Measurements from ENCODE around the gene ALG9.

Gene ALG9

GRCh38 chr11:111870886-111871692, at the start of gene ALG9:
Gene ALG9 (minus strand): TSS chr11:111871581. CDS start chr11:111871482, 99 bp downstream.
- 0 out of 2 replicates have a peak, but pooled peaks have one; percentile 4 for TF ChIP-seq CTCF (IDR thresholded peaks at IDR 0.05; ENCODE audit: low read depth, low read length)
- no peak for TF ChIP-seq EZH2phosphoT487 (IDR thresholded peaks at IDR 0.05; ENCODE audit: low read depth)
- peak within 1 kb of the TSS; percentile 81 for H3K9ac ChIP-seq (ENCODE audit: low read length)
- H3K4me1 ChIP-seq (ENCODE audit: low read length) = peaks cover 15% of the 10 kb centered on the region
- H3K27ac ChIP-seq (ENCODE audit: low read length) = peak within 1 kb of the TSS; percentile 67
- no peaks in the 10 kb centered on the region for H4K20me1 ChIP-seq (ENCODE audit: insufficient read depth, low read length)
- no peaks in the 10 kb centered on the region for H3K27me3 ChIP-seq (ENCODE audit: low read depth, low read length)
- H3K9me3 ChIP-seq (ENCODE audit: insufficient read depth, low read length) = no peaks in the 10 kb centered on the region
- H2AFZ ChIP-seq (ENCODE audit: low read depth, low read length) = peak within 1 kb of the TSS; percentile 98
- H3K4me3 ChIP-seq (ENCODE audit: low read length) = peak within 1 kb of the TSS; percentile 86
- H3K4me2 ChIP-seq (ENCODE audit: low read length) = peak within 1 kb of the TSS; percentile 92
- H3K79me2 ChIP-seq (ENCODE audit: low read length) = peaks cover 7% of the 10 kb centered on the region
- H3K36me3 ChIP-seq (replicated peaks; ENCODE audit: low read depth, low read length) = peaks cover 29% of the 10 kb centered on the region

- no peak overlapping the region for H3K9ac ChIP-seq (ENCODE audit: low read length)
- no peak overlapping the region for H2AFZ ChIP-seq (ENCODE audit: low read depth, low read length)
- H3K9me3 ChIP-seq (ENCODE audit: insufficient read depth, low read length) = no peaks in the 10 kb centered on the region
- H3K4me3 ChIP-seq (ENCODE audit: low read length) = no peak overlapping the region
- no peaks in the 10 kb centered on the region for H3K4me1 ChIP-seq (ENCODE audit: low read length)
- H3K27me3 ChIP-seq (ENCODE audit: low read depth, low read length) = peaks cover 8% of the 10 kb centered on the region; the same call in 1 of the 2 replicates
- H3K27ac ChIP-seq (ENCODE audit: low read length) = no peak overlapping the region
- no peak overlapping the region for H3K4me2 ChIP-seq (ENCODE audit: low read length)
- no peaks in the 10 kb centered on the region for H3K36me3 ChIP-seq (replicated peaks; ENCODE audit: low read depth, low read length)
- TF ChIP-seq EZH2phosphoT487 (IDR thresholded peaks at IDR 0.05; ENCODE audit: low read depth) (no peak), CTCF (IDR thresholded peaks at IDR 0.05; ENCODE audit: low read depth, low read length) (no peak)
- no peaks in the 10 kb centered on the region for H3K79me2 ChIP-seq (ENCODE audit: low read length)
- no peaks in the 10 kb centered on the region for H4K20me1 ChIP-seq (ENCODE audit: insufficient read depth, low read length)
Measured at GRCh38 chr11:111920908-111921307, 49.5 kb upstream of the ALG9 start.

GRCh38 chr11:111918390-111919256, 47.2 kb upstream of the ALG9 start, which contains the start of gene C11orf52:
Gene C11orf52 (plus strand): TSS chr11:111918913. CDS start chr11:111918973, 60 bp downstream.
- H3K27me3 ChIP-seq (ENCODE audit: low read depth, low read length) = peaks cover 12% of the 10 kb centered on the region; the same call in 1 of the 2 replicates
- no peak within 1 kb of the TSS for H3K27ac ChIP-seq (ENCODE audit: low read length)
- no peak within 1 kb of the TSS for H3K4me3 ChIP-seq (ENCODE audit: low read length)
- TF ChIP-seq CTCF (IDR thresholded peaks at IDR 0.05; ENCODE audit: low read depth, low read length) = no peak
- H3K79me2 ChIP-seq (ENCODE audit: low read length) = no peaks in the 10 kb centered on the region
- no peaks in the 10 kb centered on the region for H3K4me1 ChIP-seq (ENCODE audit: low read length)
- H3K36me3 ChIP-seq (replicated peaks; ENCODE audit: low read depth, low read length) = no peaks in the 10 kb centered on the region
- no peak within 1 kb of the TSS for H3K9ac ChIP-seq (ENCODE audit: low read length)
- no peak within 1 kb of the TSS for H2AFZ ChIP-seq (ENCODE audit: low read depth, low read length)
- H3K4me2 ChIP-seq (ENCODE audit: low read length) = no peak within 1 kb of the TSS
- H4K20me1 ChIP-seq (ENCODE audit: insufficient read depth, low read length) = no peaks in the 10 kb centered on the region
- H3K9me3 ChIP-seq (ENCODE audit: insufficient read depth, low read length) = no peaks in the 10 kb centered on the region

GRCh38 chr11:111917788-111918187, 46.4 kb upstream of the ALG9 start:
- no peak overlapping the region for H3K4me3 ChIP-seq (ENCODE audit: low read length)
- H3K4me2 ChIP-seq (ENCODE audit: low read length) = no peak overlapping the region
- H3K27me3 ChIP-seq (ENCODE audit: low read depth, low read length) = peaks cover 7% of the 10 kb centered on the region; the same call in 1 of the 2 replicates
- no peaks in the 10 kb centered on the region for H3K9me3 ChIP-seq (ENCODE audit: insufficient read depth, low read length)
- H2AFZ ChIP-seq (ENCODE audit: low read depth, low read length) = no peak overlapping the region
- H4K20me1 ChIP-seq (ENCODE audit: insufficient read depth, low read length) = no peaks in the 10 kb centered on the region
- no peak overlapping the region for H3K27ac ChIP-seq (ENCODE audit: low read length)
- H3K36me3 ChIP-seq (replicated peaks; ENCODE audit: low read depth, low read length) = no peaks in the 10 kb centered on the region
- H3K9ac ChIP-seq (ENCODE audit: low read length) = no peak overlapping the region
- no peak for TF ChIP-seq EZH2phosphoT487 (IDR thresholded peaks at IDR 0.05; ENCODE audit: low read depth)
- no peak for TF ChIP-seq CTCF (IDR thresholded peaks at IDR 0.05; ENCODE audit: low read depth, low read length)
- H3K79me2 ChIP-seq (ENCODE audit: low read length) = no peaks in the 10 kb centered on the region
- no peaks in the 10 kb centered on the region for H3K4me1 ChIP-seq (ENCODE audit: low read length)
